H1 (cell line): ENCODE data around the gene C2CD3. TPM values are rescaled to one million over a fixed set of nuclear protein-coding genes. Genes with fewer than 3 reads are reported as not detected.

Experiments
- ATF2 ChIP-seq: IDR thresholded peaks from 2 replicates; pipeline ENCODE4 v1.6.1; 2012; ENCODE audit warnings: low read length, inconsistent platforms
- ATF3 ChIP-seq: IDR thresholded peaks from 2 replicates; pipeline ENCODE4 v1.6.1; 2011; ENCODE audit warnings: low read depth, mild to moderate bottlenecking, low read length; ENCODE audit not compliant: insufficient read depth
- CBX5 ChIP-seq: fragments of 300-800, 300-1000 bp; sonication (generic); IDR thresholded peaks from 2 replicates; pipeline ENCODE4 v1.7.1; 2016; ENCODE audit warnings: antibody characterized with exemption, low read length, low read depth
- MAFK ChIP-seq: IDR thresholded peaks from 2 replicates; pipeline ENCODE4 v1.6.1; 2012; ENCODE audit warnings: low read depth, mild to moderate bottlenecking, improper control_type of control experiment, low read length
- RAD21 ChIP-seq, 2 experiments: IDR thresholded peaks in 1 of 2; conservative IDR thresholded peaks in 1 of 2; 2 replicates each; pipeline ENCODE4 v1.6.1; 2011; ENCODE audit warnings: low read depth in 2 of 2, low read length in 2 of 2, improper control_type of control experiment in 1 of 2, inconsistent platforms in 1 of 2, mild to moderate bottlenecking in 1 of 2, moderate library complexity in 1 of 2
- TCF12 ChIP-seq: IDR thresholded peaks from 2 replicates; pipeline ENCODE4 v1.6.1; 2011; ENCODE audit warnings: low read depth, mild to moderate bottlenecking, low read length
- polyA plus RNA-seq, 7 experiments: library from polyadenylated mRNA; depleted of rRNA in 3 of 7; stranded (reverse) in 5 of 7; unstranded in 2 of 7; fragments of >200 nt in 5 of 7; fragments of 200-250 nt in 2 of 7; gene quantifications; 1 replicate in 5 of 7; 2 replicates in 1 of 7; 4 replicates in 1 of 7; pipeline versions ENCODE4 v1.2.1 to v1.2.3, GENCODE V29; 2011 to 2013; ENCODE audit warnings: missing spikeins in 2 of 7, mixed read lengths in 2 of 7
- total RNA-seq: library from RNA; stranded (reverse); fragmentation: NEBNext Ultra II Directional; extraction: Animal tissue kit (Norgen Biotek cat#: 25700); gene quantifications from 2 replicates; pipeline ENCODE4 v1.2.1, GENCODE V29; 2021

The C2CD3 gene
- total and polyA plus RNA-seq, 2 of the 8 experiments (the other 6 are each of a cell fraction or from before 2014, with no cell fraction given), result 11.0 to 29.1 TPM

GRCh38 chr11:74012074-74012809, 158.6 kb downstream of the C2CD3 start (continued):
- no peak for TF ChIP-seq ATF2
- TF ChIP-seq CBX5, result no peak
- no peak for TF ChIP-seq RAD21 (IDR thresholded peaks at IDR 0.05 in 1 of 2, conservative IDR thresholded peaks at IDR 0.05 in 1 of 2; ENCODE audit: low read depth in 2 of 2, low read length in 2 of 2)
- no peak for TF ChIP-seq ATF3
- TF ChIP-seq MAFK, result no peak
- no peak for TF ChIP-seq TCF12
